Anterior cingulate cortex (tissue), 58 donors: ENCODE data around the gene TUSC2.
"Not testable (repeated sequence)": the region's sequence is repeated elsewhere in the genome, so short reads cannot be mapped to it uniquely, and the experiment has no call there.

Experiments
- DNase-seq, 58 donors: peaks; one replicate each; lab custom pipeline; 2025; lab: John Stamatoyannopoulos, UW

TUSC2 gene

GRCh38 chr3:50297384-50297775, 30.6 kb downstream of the TUSC2 start:
- DNase-seq: no peak

GRCh38 chr3:50296721-50297383, 31.2 kb downstream of the TUSC2 start:
- no peak for DNase-seq

- no peak for DNase-seq
Measured at GRCh38 chr3:50295553-50296431, 32.2 kb downstream of the TUSC2 start.

GRCh38 chr3:50294492-50295403, 33.3 kb downstream of the TUSC2 start:
- DNase-seq: no peak

- no peak for DNase-seq
Measured at GRCh38 chr3:50294089-50294488, 33.9 kb downstream of the TUSC2 start.

- DNase-seq: no peak
Measured at GRCh38 chr3:50293079-50293801, 34.8 kb downstream of the TUSC2 start.

GRCh38 chr3:50292159-50293078, 35.6 kb downstream of the TUSC2 start, which contains the start of gene IFRD2:
TSS of gene IFRD2 (minus strand) at chr3:50292429. CDS start at chr3:50292274, 155 bp downstream.
- DNase-seq: peak; percentile 75 to 99 (median 97)

- no peak for DNase-seq
Measured at GRCh38 chr3:50290161-50290641, 37.8 kb downstream of the TUSC2 start.

GRCh38 chr3:50289130-50289529, 38.9 kb downstream of the TUSC2 start:
- no peak for DNase-seq

GRCh38 chr3:50288387-50289007, 39.5 kb downstream of the TUSC2 start:
- DNase-seq: no peak

- no peak for DNase-seq
Measured at GRCh38 chr3:50287262-50287661, 40.8 kb downstream of the TUSC2 start.

GRCh38 chr3:50286322-50287227, 41.4 kb downstream of the TUSC2 start:
- DNase-seq: no peak

GRCh38 chr3:50284121-50284520, 43.9 kb downstream of the TUSC2 start:
- DNase-seq: not testable (repeated sequence)

- no peak for DNase-seq
Measured at GRCh38 chr3:50279255-50280016, 48.6 kb downstream of the TUSC2 start.

GRCh38 chr3:50278880-50279224, 49.2 kb downstream of the TUSC2 start, which contains the start of gene LSMEM2:
TSS of gene LSMEM2 (plus strand) at chr3:50279087. CDS start at chr3:50279114, 27 bp downstream.
- DNase-seq: peak in 15 of 58 donors; percentile 16 to 71 (median 52)
